PFSK-1 (cell line): ENCODE results near the gene COG3.

Source experiments
- FOXP2 ChIP-seq: optimal IDR thresholded peaks from 2 replicates; pipeline ENCODE3; 2011; ENCODE audit warnings: borderline replicate concordance, control low read depth, inconsistent platforms; ENCODE audit not compliant: insufficient read depth; ENCODE audit errors: extremely low read length, extremely low read depth
- POLR2AphosphoS5 ChIP-seq: IDR thresholded peaks from 2 replicates; pipeline ENCODE4 v1.6.1; 2012; ENCODE audit warnings: low read depth, mild to moderate bottlenecking, control low read depth, low read length, moderate library complexity
- REST ChIP-seq, 2 experiments: IDR thresholded peaks; 2 replicates each; pipeline versions ENCODE4 v1.6.1 to v1.8.0; 2011 to 2012; ENCODE audit warnings: low read depth in 2 of 2, low read length in 2 of 2, control low read depth in 1 of 2, inconsistent platforms in 1 of 2, mild to moderate bottlenecking in 1 of 2, moderate library complexity in 1 of 2; ENCODE audit not compliant: insufficient read depth in 1 of 2
- SIN3A ChIP-seq: IDR thresholded peaks from 2 replicates; pipeline ENCODE4 v1.6.1; 2012; ENCODE audit warnings: mild to moderate bottlenecking, low read length, moderate library complexity, borderline replicate concordance; ENCODE audit not compliant: insufficient read depth
- TAF1 ChIP-seq: IDR thresholded peaks from 2 replicates; pipeline ENCODE4 v1.6.1; 2012; ENCODE audit warnings: low read length, control low read depth, borderline replicate concordance; ENCODE audit not compliant: insufficient read depth

- no peak for TF ChIP-seq TAF1
- no peak for TF ChIP-seq POLR2AphosphoS5
- no peak for TF ChIP-seq SIN3A
- no peak for TF ChIP-seq REST (IDR thresholded peaks at IDR 0.05; ENCODE audit: insufficient read depth in 1 of 2, low read depth in 2 of 2, low read length in 2 of 2)
- TF ChIP-seq FOXP2 = no peak
These were observed 79.8 kb downstream of the COG3 start for GRCh38 chr13:45544520-45544919.
